Thymus (tissue), 11 donors: Measurements from ENCODE around the gene TMEM132D. TPM values are rescaled to one million over a fixed set of nuclear protein-coding genes. Genes with fewer than 3 reads are reported as not detected.

Source experiments
- DNase-seq, 9 donors: peaks; one replicate each; pipeline ENCODE4 v3.0.0-alpha.2; 2013; ENCODE audit warnings: low spot score in 9 of 9, low read depth in 6 of 9, missing footprints in 1 of 9
- H3K27ac ChIP-seq, 2 donors: one replicate each; pipeline ENCODE4 v1.5.1; 2013; ENCODE audit warnings: control low read depth in 1 of 2, low read depth in 1 of 2, low read length in 1 of 2, mild to moderate bottlenecking in 1 of 2, moderate library complexity in 1 of 2
- H3K27me3 ChIP-seq, 2 donors: one replicate each; pipeline ENCODE4 v1.5.1; 2013; ENCODE audit warnings: low read length in 1 of 2; ENCODE audit not compliant: control insufficient read depth in 2 of 2, insufficient read depth in 1 of 2
- H3K36me3 ChIP-seq, 2 donors: one replicate each; pipeline ENCODE4 v1.5.1; 2013; ENCODE audit warnings: low read length in 1 of 2, mild to moderate bottlenecking in 1 of 2, moderate library complexity in 1 of 2; ENCODE audit not compliant: control insufficient read depth in 2 of 2, insufficient read depth in 2 of 2
- H3K4me1 ChIP-seq, 2 donors: one replicate each; pipeline ENCODE4 v1.5.1; 2013; ENCODE audit warnings: low read length in 2 of 2; ENCODE audit not compliant: control insufficient read depth in 2 of 2, insufficient read depth in 2 of 2
- H3K4me3 ChIP-seq, 2 donors: one replicate each; pipeline ENCODE4 v1.5.1; 2013; ENCODE audit warnings: low read length in 2 of 2, control low read depth in 1 of 2, mild to moderate bottlenecking in 1 of 2
- H3K9me3 ChIP-seq, 2 donors: one replicate each; pipeline ENCODE4 v1.5.1; 2013; ENCODE audit warnings: low read length in 1 of 2, mild to moderate bottlenecking in 1 of 2; ENCODE audit not compliant: control insufficient read depth in 2 of 2, insufficient read depth in 1 of 2
- WGBS: extraction: QIAGEN DNeasy Blood & Tissue Kit; methylation state at CpG from one replicate; pipeline ENCODE4 v1.1.7; 2013; 5-methylcytosine and 5-hydroxymethylcytosine counted together
- polyA plus RNA-seq: library from polyadenylated mRNA; stranded (reverse); fragments of 200-250 nt; gene quantifications from one replicate; pipeline ENCODE4 v1.2.3, GENCODE V29; 2013
- total RNA-seq: library from RNA; stranded (reverse); fragments of 120-200 nt; gene quantifications from one replicate; pipeline ENCODE4 v1.2.4, GENCODE V29; 2013
- donor health status: healthy.

Gene TMEM132D
- total and polyA plus RNA-seq, 2 donors: 0.02 TPM; not detected in 1

DNA sequence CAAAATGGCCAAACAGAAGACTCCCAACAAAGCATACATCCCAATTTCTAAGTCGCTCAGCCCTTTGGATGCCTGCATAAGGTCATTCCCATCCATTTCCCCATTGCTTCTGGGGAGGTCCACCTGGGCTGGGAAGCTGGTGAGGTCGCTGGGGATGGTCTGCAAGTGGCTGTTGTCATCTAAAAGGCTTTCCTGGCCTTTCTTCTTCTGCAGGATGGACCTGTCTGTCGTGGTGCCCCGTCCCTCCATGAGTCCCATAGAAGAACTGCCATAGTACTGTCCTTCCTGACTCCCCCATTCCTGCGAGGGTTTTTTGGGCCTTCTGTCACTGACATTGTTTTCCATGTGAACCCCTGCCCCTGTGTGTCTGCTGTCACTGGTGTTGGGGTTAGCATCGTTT, 829.4 kb downstream of the TMEM132D start:
- Histone ChIP-seq H3K27me3 (no peaks in the 10 kb centered on the region), H3K36me3 (no peaks in the 10 kb centered on the region), H3K4me1 (no peaks in the 10 kb centered on the region), H3K9me3 (no peaks in the 10 kb centered on the region), H3K4me3 (no peak overlapping the region), H3K27ac (no peak overlapping the region)
- no peak for DNase-seq
- 82% methylated on average over 6 of the region's 6 CpGs for WGBS

DNA sequence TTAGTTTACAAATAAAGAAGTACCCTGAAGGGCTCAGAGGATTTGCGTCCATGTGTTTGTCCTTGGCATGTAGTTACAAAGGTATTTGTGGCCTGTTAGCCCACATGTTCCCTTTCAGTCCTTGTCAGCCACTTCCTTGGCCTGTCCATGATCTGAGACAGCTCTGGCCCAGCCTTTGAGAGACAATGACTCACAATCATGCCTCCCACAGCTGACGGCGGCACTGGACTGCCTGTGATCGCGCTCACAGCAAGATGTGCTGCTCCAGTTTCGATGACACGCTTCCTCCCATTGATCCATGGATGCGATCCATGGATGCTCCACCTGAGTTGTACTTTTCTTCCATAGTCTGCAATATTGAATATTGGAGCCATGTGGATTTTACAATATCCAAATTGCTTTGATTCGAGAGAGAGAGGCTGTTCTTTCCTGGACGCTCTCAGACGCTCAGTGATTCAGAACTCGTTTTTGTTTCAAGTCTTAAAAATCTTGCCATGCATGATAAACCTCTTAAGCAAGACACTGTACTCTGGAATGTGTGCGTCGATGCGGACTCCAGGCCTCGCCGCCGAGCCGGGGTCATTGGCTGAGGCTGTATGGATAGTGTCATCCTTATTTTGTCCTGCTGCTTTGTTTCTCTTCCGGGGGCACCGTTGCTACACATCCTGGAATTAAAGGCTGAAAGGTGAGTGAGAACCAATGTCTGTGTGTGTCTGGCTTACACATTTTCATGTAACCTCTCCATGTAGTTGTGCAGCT, 830.5 kb downstream of the TMEM132D start:
- H3K27ac ChIP-seq: no peak overlapping the region
- no peak for DNase-seq
- H3K4me3 ChIP-seq: no peak overlapping the region
- 94% methylated on average over 21 of the region's 21 CpGs for WGBS
- no peaks in the 10 kb centered on the region for H3K36me3 ChIP-seq
- H3K4me1 ChIP-seq: no peaks in the 10 kb centered on the region
- H3K9me3 ChIP-seq: peaks cover 0 to 4% of the 10 kb centered on the region in 2 donors
- no peaks in the 10 kb centered on the region for H3K27me3 ChIP-seq

DNA sequence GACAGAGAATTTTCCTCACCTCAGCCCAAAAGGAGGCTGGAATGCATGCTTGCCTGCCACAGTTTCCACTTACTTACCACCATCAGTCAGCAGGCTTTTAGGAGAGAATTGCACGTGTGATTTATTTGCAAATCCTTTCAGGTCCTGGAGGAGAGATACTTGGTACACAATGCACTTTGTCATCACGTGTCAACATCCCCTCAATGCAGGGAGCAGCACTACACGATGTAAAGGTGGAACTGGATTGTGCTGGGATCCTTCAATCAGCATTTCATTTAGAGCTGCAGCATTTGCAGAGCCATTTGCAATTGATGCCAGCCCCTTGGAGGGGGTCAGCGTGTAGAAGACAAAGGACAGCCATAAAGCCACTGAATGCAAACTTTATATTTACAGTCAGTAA, 832.5 kb downstream of the TMEM132D start:
- no peaks in the 10 kb centered on the region for H3K4me1 ChIP-seq
- DNase-seq: no peak
- H3K4me3 ChIP-seq: no peak overlapping the region
- H3K36me3 ChIP-seq: no peaks in the 10 kb centered on the region
- no peak overlapping the region for H3K27ac ChIP-seq
- 43% methylated on average over 4 of the region's 4 CpGs for WGBS
- H3K9me3 ChIP-seq: peaks cover 0 to 7% of the 10 kb centered on the region in 2 donors
- H3K27me3 ChIP-seq: no peaks in the 10 kb centered on the region

DNA sequence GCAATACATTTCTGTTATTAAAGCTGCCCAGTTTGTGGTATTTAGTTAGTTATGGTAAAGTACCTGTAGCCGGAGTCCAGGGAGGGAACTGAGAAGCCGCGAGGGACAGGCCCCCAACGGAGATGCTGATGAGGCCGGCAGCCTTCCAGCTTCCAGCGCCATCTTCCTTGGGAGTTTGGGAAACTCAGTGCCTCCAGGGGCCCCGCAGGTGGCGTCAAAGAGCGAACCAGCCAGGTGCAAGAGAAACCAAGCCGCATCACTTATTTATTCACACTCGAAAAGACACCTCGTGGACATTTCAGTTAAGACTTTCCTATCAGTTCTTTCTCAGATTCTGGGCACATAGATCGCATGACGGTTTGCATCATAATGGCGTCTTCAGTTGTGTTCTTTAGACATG, 833.9 kb downstream of the TMEM132D start:
- 36% methylated on average over 15 of the region's 15 CpGs for WGBS
- Histone ChIP-seq H3K9me3 (peaks cover 0 to 9% of the 10 kb centered on the region in 2 donors), H3K4me1 (no peaks in the 10 kb centered on the region), H3K27me3 (no peaks in the 10 kb centered on the region), H3K36me3 (no peaks in the 10 kb centered on the region), H3K4me3 (no peak overlapping the region), H3K27ac (no peak overlapping the region)
- no peak for DNase-seq

DNA sequence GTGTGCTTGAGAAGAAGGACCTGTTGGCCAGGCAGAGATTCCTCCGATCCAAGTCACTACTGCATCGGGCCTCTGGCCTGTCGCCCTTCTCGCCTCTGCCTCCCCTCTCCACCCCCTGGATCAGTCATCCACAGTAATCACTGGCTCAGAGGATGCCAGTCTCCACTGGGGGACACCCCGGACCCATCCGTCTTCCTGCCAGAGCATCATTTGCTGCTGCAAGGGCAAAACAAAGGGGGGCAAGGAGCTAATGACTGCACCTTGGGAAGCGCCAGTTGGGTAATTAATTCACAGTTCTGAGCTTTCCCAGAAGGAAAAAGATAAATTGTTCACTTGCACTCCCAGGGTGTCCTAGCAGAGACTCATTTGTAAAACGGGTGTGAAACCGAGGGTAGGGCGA, 835.1 kb downstream of the TMEM132D start:
- Histone ChIP-seq H3K9me3 (peaks cover 0 to 15% of the 10 kb centered on the region in 2 donors), H3K27ac (no peak overlapping the region), H3K4me3 (no peak overlapping the region), H3K27me3 (no peaks in the 10 kb centered on the region), H3K36me3 (no peaks in the 10 kb centered on the region), H3K4me1 (no peaks in the 10 kb centered on the region)
- WGBS: 85% methylated on average over 10 of the region's 10 CpGs
- no peak for DNase-seq

DNA sequence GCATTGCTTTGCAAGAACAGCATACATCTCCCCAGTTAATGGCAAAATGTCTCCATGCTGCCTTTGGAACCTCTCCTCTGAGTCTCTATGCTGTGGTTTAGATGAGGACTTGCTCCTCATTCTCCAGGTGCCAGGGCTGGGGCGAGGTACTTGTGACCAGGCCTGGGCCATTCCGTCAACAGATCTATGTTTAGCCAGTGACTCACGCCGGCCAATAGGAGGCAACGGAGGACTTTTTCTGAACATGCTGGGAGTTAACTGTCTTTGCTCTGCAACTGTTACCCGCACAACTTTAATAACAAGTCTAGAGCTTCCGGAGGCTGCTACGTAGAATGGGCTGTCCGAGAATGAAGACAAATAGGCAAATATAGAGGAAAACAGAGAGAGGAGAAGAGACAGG, 836.3 kb downstream of the TMEM132D start:
- no peaks in the 10 kb centered on the region for H3K36me3 ChIP-seq
- no peak overlapping the region for H3K27ac ChIP-seq
- no peak for DNase-seq
- H3K27me3 ChIP-seq: no peaks in the 10 kb centered on the region
- H3K9me3 ChIP-seq: peaks cover 0 to 15% of the 10 kb centered on the region in 2 donors
- WGBS: 42% methylated on average over 9 of the region's 9 CpGs
- H3K4me1 ChIP-seq: no peaks in the 10 kb centered on the region
- no peak overlapping the region for H3K4me3 ChIP-seq

DNA sequence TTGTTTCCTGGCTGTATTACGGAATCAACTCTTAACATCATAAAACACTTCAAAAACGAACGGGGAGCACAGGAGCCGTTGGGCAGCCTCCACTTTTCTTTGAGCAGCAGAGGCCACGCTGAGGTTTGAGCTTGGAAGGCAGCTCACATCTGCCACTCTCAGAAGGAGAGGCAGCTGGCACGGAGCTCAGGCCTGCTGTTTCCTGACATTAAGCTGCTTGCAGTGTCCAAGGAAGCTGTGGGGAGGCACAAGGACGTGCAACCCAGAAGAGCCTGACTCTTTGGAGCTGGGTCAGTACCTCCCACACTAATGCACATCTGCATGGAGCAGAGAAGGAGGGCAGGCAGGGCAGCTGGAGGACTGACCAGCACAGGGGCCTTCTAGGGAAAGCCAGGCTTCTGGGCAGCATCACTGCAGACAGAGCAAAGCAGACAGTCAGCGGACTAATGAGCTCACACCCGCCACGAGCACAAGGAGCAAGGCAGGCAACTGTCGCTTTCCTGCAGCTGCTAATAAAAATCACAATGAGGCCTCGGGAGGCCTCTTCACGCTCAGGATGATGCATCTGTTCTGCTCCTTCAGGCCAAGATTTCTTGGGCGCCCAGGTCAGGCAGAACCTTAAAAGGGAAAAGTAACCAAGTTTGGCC, 839.5 kb downstream of the TMEM132D start:
- Histone ChIP-seq H3K4me1 (no peaks in the 10 kb centered on the region), H3K36me3 (no peaks in the 10 kb centered on the region), H3K27ac (no peak overlapping the region), H3K4me3 (no peak overlapping the region), H3K9me3 (peaks cover 0 to 15% of the 10 kb centered on the region in 2 donors), H3K27me3 (no peaks in the 10 kb centered on the region)
- 64% methylated on average over 14 of the region's 14 CpGs for WGBS
- DNase-seq: no peak

DNA sequence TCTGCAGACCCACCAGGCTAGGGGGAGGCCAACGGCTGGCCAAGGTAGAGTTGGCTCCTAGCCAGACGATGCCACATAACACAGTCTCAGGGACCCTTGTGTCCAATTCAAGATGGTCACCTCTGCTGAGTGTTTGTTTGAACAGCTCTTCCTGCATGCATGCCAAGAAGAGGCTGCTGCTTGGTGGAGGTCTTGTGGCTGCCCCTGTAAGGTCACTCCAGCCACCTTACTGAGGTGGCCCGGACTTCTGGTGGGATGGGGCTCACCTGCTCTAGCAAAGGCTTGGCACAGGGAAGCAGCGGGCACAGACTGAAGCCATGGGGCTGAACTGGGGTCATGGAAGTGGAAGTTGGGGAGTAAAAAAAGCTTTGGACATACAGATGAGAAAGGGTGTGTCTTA, 840.2 kb downstream of the TMEM132D start:
- no peak overlapping the region for H3K27ac ChIP-seq
- no peaks in the 10 kb centered on the region for H3K27me3 ChIP-seq
- no peaks in the 10 kb centered on the region for H3K4me1 ChIP-seq
- H3K4me3 ChIP-seq: no peak overlapping the region
- DNase-seq: no peak
- H3K36me3 ChIP-seq: no peaks in the 10 kb centered on the region
- 78% methylated on average over 4 of the region's 4 CpGs for WGBS
- H3K9me3 ChIP-seq: peaks cover 0 to 11% of the 10 kb centered on the region in 2 donors

DNA sequence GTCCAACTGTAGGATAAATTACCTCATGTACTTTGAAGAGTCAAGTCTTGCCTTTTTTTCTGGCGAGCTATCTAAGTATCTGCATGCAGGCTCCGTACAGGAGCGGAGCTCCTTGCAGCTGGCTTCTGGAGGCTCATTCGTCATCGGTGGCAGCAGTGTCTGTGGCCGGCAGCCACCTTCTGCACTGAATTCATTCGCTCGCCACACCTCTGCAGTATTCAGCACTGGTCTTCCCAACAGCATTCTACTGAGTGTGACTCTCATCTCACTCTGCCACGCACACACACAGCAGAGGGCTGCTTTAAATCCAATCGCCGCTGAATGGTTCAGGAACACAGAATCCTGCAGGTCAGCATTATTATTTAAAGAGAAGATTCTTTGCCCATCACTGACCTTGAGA, 850.6 kb downstream of the TMEM132D start:
- Histone ChIP-seq H3K4me1 (no peaks in the 10 kb centered on the region), H3K27ac (no peak overlapping the region), H3K9me3 (no peaks in the 10 kb centered on the region), H3K4me3 (no peak overlapping the region), H3K36me3 (no peaks in the 10 kb centered on the region), H3K27me3 (no peaks in the 10 kb centered on the region)
- no peak for DNase-seq
- WGBS: 88% methylated on average over 11 of the region's 11 CpGs
